K562 (cell line): ENCODE data around the gene SLC19A2. TPM values are rescaled to one million over a fixed set of nuclear protein-coding genes. Genes with fewer than 3 reads are reported as not detected.

Source experiments
- ATAC-seq: fragments of 200-7000 bp; cut with Tn5 transposase; 3 replicates; pipeline ENCODE4 v1.9.1; 2020; ENCODE audit warnings: moderate library complexity
- BruUV-seq: library from RNA; stranded (reverse); fragments of 400-500 nt; replicated peaks from 2 replicates; lab custom pipeline; 2021; lab: Mats Ljungman, UMichigan
- CTCF ChIA-PET: fragments of 300-600 bp; formaldehyde crosslinking; extraction: SDS; loops from one replicate; lab custom pipeline; 2021; ENCODE audit warnings: low intra/inter-chr PET ratio; lab: Yijun Ruan, JAX
- POLR2A ChIA-PET: fragments of 300-600, 350-650 bp; sonication (Branson Sonifier 250); formaldehyde crosslinking; extraction: SDS; loops from one replicate; lab custom pipeline; 2021; ENCODE audit warnings: antibody characterized with exemption, inconsistent platforms; lab: Yijun Ruan, JAX
- DNase-seq, 4 experiments: peaks; one replicate each; pipeline versions ENCODE4 v3.0.0 to v3.0.0-alpha.2; 2011 to 2018; ENCODE audit warnings: low spot score in 3 of 4, mixed read lengths in 3 of 4; ENCODE audit errors: extremely low read depth in 1 of 4
- FAIRE-seq: peaks from 2 replicates; lab custom pipeline; 2011; peaks lifted over from hg19 to GRCh38; lab: Jason Lieb, UNC
- H2AFZ ChIP-seq: 2 replicates; pipeline ENCODE4 v1.6.0; 2011; ENCODE audit warnings: low read depth, low read length, control low read depth, inconsistent platforms
- H3K27ac ChIP-seq: fragments of 200-600 bp; 3 replicates; pipeline ENCODE4 v1.8.0; 2011; ENCODE audit warnings: low read depth, mild to moderate bottlenecking, control low read depth, inconsistent platforms, low read length, moderate library complexity, mixed read lengths; ENCODE audit errors: extremely low read depth
- H3K27me3 ChIP-seq, 2 experiments: fragments of 300-600 bp in 1 of 2; 2 replicates in 1 of 2; 3 replicates in 1 of 2; pipeline versions ENCODE4 v1.6.0 to v1.8.0; 2011; ENCODE audit warnings: inconsistent platforms in 2 of 2, low read length in 2 of 2, mild to moderate bottlenecking in 1 of 2, mixed read lengths in 1 of 2, moderate library complexity in 1 of 2; ENCODE audit not compliant: control insufficient read depth in 2 of 2, insufficient read depth in 2 of 2
- H3K36me3 ChIP-seq: fragments of 300-600 bp; 3 replicates; pipeline ENCODE4 v1.8.0; 2011; ENCODE audit warnings: mild to moderate bottlenecking, low read length, inconsistent platforms; ENCODE audit not compliant: control insufficient read depth, insufficient read depth
- H3K4me1 ChIP-seq, 2 experiments: fragments of 200-600 bp in 1 of 2; replicated peaks in 1 of 2; 2 replicates in 1 of 2; 3 replicates in 1 of 2; pipeline versions ENCODE4 v1.5.1 to v1.8.0; 2011; ENCODE audit warnings: inconsistent platforms in 2 of 2, low read length in 2 of 2, mild to moderate bottlenecking in 1 of 2, mixed read lengths in 1 of 2, moderate library complexity in 1 of 2; ENCODE audit not compliant: control insufficient read depth in 2 of 2, insufficient read depth in 2 of 2
- H3K4me2 ChIP-seq: 2 replicates; pipeline ENCODE4 v1.6.1; 2011; ENCODE audit warnings: low read length, control low read depth, inconsistent platforms, mixed read lengths; ENCODE audit not compliant: insufficient read depth
- H3K4me3 ChIP-seq: fragments of 200-600 bp; sonication (generic), shearing (Covaris generic); 2 replicates; pipeline ENCODE4 v1.5.1; 2016; ENCODE audit warnings: control low read depth, inconsistent platforms
- H3K79me2 ChIP-seq: fragments of 200-600 bp; 3 replicates; pipeline ENCODE4 v1.8.0; 2011; ENCODE audit warnings: low read length, inconsistent platforms; ENCODE audit not compliant: control insufficient read depth, insufficient read depth
- H3K9ac ChIP-seq, 2 experiments: 2 replicates each; pipeline versions ENCODE4 v1.6.0 to v1.6.1; 2011; ENCODE audit warnings: low read depth in 2 of 2, low read length in 2 of 2, control low read depth in 1 of 2, inconsistent platforms in 1 of 2, mild to moderate bottlenecking in 1 of 2, mixed read lengths in 1 of 2; ENCODE audit not compliant: insufficient read depth in 1 of 2
- H3K9me1 ChIP-seq: one replicate; pipeline ENCODE4 v1.6.0; 2011; ENCODE audit warnings: inconsistent platforms, mild to moderate bottlenecking, low read length, moderate library complexity; ENCODE audit not compliant: control insufficient read depth, insufficient read depth
- H3K9me3 ChIP-seq: replicated peaks from 2 replicates; pipeline ENCODE4 v1.5.1; 2011; ENCODE audit warnings: low read depth, low read length, inconsistent platforms; ENCODE audit not compliant: control insufficient read depth, insufficient read depth
- H4K20me1 ChIP-seq: replicated peaks from 2 replicates; pipeline ENCODE4 v1.6.1; 2011; ENCODE audit warnings: low read length, inconsistent platforms, mixed read lengths; ENCODE audit not compliant: control insufficient read depth, insufficient read depth
- ARHGAP35 ChIP-seq: fragments of 450-650 bp; IDR thresholded peaks from 2 replicates; pipeline ENCODE4 v1.6.1; 2018; ENCODE audit not compliant: partially characterized antibody
- BACH1 ChIP-seq: fragments of 200-800 bp; sonication (Bioruptor generic); IDR thresholded peaks from 2 replicates; pipeline ENCODE4 v1.6.1; 2016; ENCODE audit warnings: missing genetic modification characterization, missing compliant biosample characterization
- CBX3 ChIP-seq, 2 experiments: IDR thresholded peaks; 1 replicate in 1 of 2; 2 replicates in 1 of 2; pipeline ENCODE4 v1.6.1; 2012; ENCODE audit warnings: inconsistent platforms in 2 of 2, low read length in 2 of 2, borderline replicate concordance in 1 of 2, control low read depth in 1 of 2
- ELF4 ChIP-seq: fragments of 450-650 bp; formaldehyde crosslinking; IDR thresholded peaks from 2 replicates; pipeline ENCODE4 v1.4.0; 2022; ENCODE audit warnings: missing genetic modification characterization
- FOXK2 ChIP-seq, 2 experiments: fragments of 450-650 bp; IDR thresholded peaks in 1 of 2; conservative IDR thresholded peaks in 1 of 2; 2 replicates each; pipeline ENCODE4 v1.6.1; 2016; ENCODE audit warnings: low read depth in 2 of 2, mild to moderate bottlenecking in 1 of 2
- IRF2 ChIP-seq: sonication (generic); formaldehyde crosslinking; IDR thresholded peaks from 2 replicates; pipeline ENCODE4 v1.8.1; 2022; ENCODE audit warnings: mild to moderate bottlenecking, missing genetic modification reagents
- MLLT1 ChIP-seq, 2 experiments: fragments of 450-650 bp; IDR thresholded peaks; 2 replicates each; pipeline ENCODE4 v1.6.1; 2016
- NCOA4 ChIP-seq: fragments of 450-650 bp; IDR thresholded peaks from 2 replicates; pipeline ENCODE4 v1.6.1; 2018; ENCODE audit warnings: mild to moderate bottlenecking; ENCODE audit not compliant: partially characterized antibody
- RBM25 ChIP-seq: fragments of 200-400 bp; formaldehyde crosslinking; IDR thresholded peaks from 2 replicates; pipeline ENCODE4 v1.6.1; 2018; ENCODE audit warnings: low read length, low read depth, moderate library complexity; ENCODE audit not compliant: severe bottlenecking
- RBM34 ChIP-seq: fragments of 200-400 bp; formaldehyde crosslinking; IDR thresholded peaks from 2 replicates; pipeline ENCODE4 v1.6.1; 2018; ENCODE audit warnings: low read length, borderline replicate concordance; ENCODE audit not compliant: insufficient read depth
- SP2 ChIP-seq: IDR thresholded peaks from 2 replicates; pipeline ENCODE4 v1.6.1; 2011; ENCODE audit warnings: mild to moderate bottlenecking, low read depth, low read length, moderate library complexity; ENCODE audit not compliant: poor library complexity, severe bottlenecking; ENCODE audit errors: extremely low read depth
- ZNF280A ChIP-seq: fragments of 450-650 bp; IDR thresholded peaks from 2 replicates; pipeline ENCODE4 v1.6.1; 2018; ENCODE audit warnings: mild to moderate bottlenecking, low read depth; ENCODE audit not compliant: partially characterized antibody
- WGBS: fragments of 100-300 bp; shearing (Covaris generic); methylation state at CpG from one replicate; pipeline ENCODE4 v1.1.6; 2016; ENCODE audit warnings: low coverage, mixed read lengths; ENCODE audit not compliant: insufficient coverage; ENCODE audit errors: missing lambda C conversion rate; 5-methylcytosine and 5-hydroxymethylcytosine counted together
- in situ Hi-C: fragments of 300-500 bp; cut with MboI; formaldehyde crosslinking; loops from 4 replicates; pipeline ENCODE4 v1.15.0; 2018; ENCODE audit warnings: inconsistent platforms, mixed read lengths
- intact Hi-C: fragments of 100-400 bp; cut with micrococcal nuclease; formaldehyde crosslinking; loops from 2 replicates; pipeline ENCODE4 v1.14.2; 2022
- polyA plus RNA-seq, 8 experiments: library from polyadenylated mRNA; depleted of rRNA in 4 of 8; stranded (reverse) in 5 of 8; unstranded in 3 of 8; fragments of >200 nt; fragmentation: Nextera tagmentation in 2 of 8; fragmentation: Illumina TruSeq in 1 of 8; extraction: Ambion mirVana in 2 of 8; extraction: Trizol in 1 of 8; gene quantifications; 2 replicates each; pipeline versions ENCODE4 v1.2.1 to v1.2.3, GENCODE V29; 2011 to 2014; ENCODE audit warnings: inconsistent platforms in 1 of 8, missing spikeins in 1 of 8
- total RNA-seq, 7 experiments: library from RNA; depleted of rRNA in 6 of 7; stranded (reverse); fragments of >200 nt in 6 of 7; fragmentation: Illumina TruSeq in 2 of 7; extraction: Trizol in 2 of 7; gene quantifications; 2 replicates each; pipeline versions ENCODE4 v1.2.1 to v1.2.3, GENCODE V29; 2011 to 2021; ENCODE audit warnings: low replicate concordance in 1 of 7
- TF ChIP-seq, protein P1 (sequence below), 2 experiments: IDR thresholded peaks; 2 replicates each; pipeline ENCODE4 v1.6.1; 2011; ENCODE audit warnings: borderline replicate concordance in 1 of 2, control low read depth in 1 of 2, low read depth in 1 of 2, low read length in 1 of 2, mild to moderate bottlenecking in 1 of 2, mixed read lengths in 1 of 2, moderate library complexity in 1 of 2; ENCODE audit not compliant: insufficient read depth in 1 of 2, insufficient read length in 1 of 2, poor library complexity in 1 of 2, severe bottlenecking in 1 of 2; ENCODE audit errors: extremely low read depth in 1 of 2

SLC19A2 gene
- total and polyA plus RNA-seq, 9 of the 15 experiments (the other 6 are each of a cell fraction or from before 2014, with no cell fraction given), result 7.4 to 42.8 (median 19.2) TPM

DNA sequence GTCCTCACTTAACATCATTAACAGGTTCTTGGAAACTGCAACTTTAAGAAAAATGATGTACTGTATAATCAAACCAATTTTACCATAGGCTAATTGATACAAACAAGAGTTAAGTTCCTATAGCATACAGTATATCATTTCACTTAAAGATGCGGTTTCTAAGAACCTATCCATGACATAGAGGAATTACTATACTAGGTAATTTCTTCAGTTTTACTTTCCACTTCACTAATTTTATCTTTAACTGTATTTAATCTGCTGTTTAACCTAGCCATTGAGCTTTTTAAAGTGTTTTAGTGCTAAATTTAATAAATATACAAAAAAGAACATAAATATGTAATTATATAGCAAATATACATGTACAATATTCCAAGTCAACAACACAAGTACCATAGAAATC is 28.3 kb downstream of the SLC19A2 start:
- intact Hi-C loops, result no loop called here
- ChIA-PET POLR2A (no interaction called here), CTCF (no interaction called here)
- H3K9me3 ChIP-seq, result peaks cover 4% of the 10 kb centered on the region; the same call in 1 of the 2 replicates
- no peak for DNase-seq
- no peaks in the 10 kb centered on the region for H3K27me3 ChIP-seq
- 13% methylated on average over 1 of the region's 1 CpG for WGBS
- no peak overlapping the region for H3K9ac ChIP-seq
- in situ Hi-C loops, result no loop called here
- peaks cover 0 to 4% of the 10 kb centered on the region in 2 experiments; a peak in 1 of 5 replicates for H3K4me1 ChIP-seq
- FAIRE-seq, result no peak
- H4K20me1 ChIP-seq, result no peaks in the 10 kb centered on the region
- H3K79me2 ChIP-seq, result no peaks in the 10 kb centered on the region
- no peak for ATAC-seq
- no peak for TF ChIP-seq ELF4 (CRISPR knock-in tag)
- no peak for TF ChIP-seq NCOA4
- no peak for TF ChIP-seq ARHGAP35
- TF ChIP-seq BACH1 (tag), result no peak
- TF ChIP-seq MLLT1 (IDR thresholded peaks at IDR 0.05), result no peak
- no peak for TF ChIP-seq IRF2 (CRISPR knock-in tag)
- TF ChIP-seq, protein P1, sequence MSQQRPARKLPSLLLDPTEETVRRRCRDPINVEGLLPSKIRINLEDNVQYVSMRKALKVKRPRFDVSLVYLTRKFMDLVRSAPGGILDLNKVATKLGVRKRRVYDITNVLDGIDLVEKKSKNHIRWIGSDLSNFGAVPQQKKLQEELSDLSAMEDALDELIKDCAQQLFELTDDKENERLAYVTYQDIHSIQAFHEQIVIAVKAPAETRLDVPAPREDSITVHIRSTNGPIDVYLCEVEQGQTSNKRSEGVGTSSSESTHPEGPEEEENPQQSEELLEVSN (IDR thresholded peaks at IDR 0.05; ENCODE audit: borderline replicate concordance in 1 of 2, extremely low read depth in 1 of 2, insufficient read depth in 1 of 2, insufficient read length in 1 of 2, low read depth in 1 of 2, low read length in 1 of 2, poor library complexity in 1 of 2, severe bottlenecking in 1 of 2), result no peak
- peak; percentile 86 for TF ChIP-seq RBM25
- no peak for TF ChIP-seq FOXK2 (conservative IDR thresholded peaks at IDR 0.05 in 1 of 2, IDR thresholded peaks at IDR 0.05 in 1 of 2; ENCODE audit: low read depth in 2 of 2)
- peak; percentile 46 for TF ChIP-seq ZNF280A
- TF ChIP-seq RBM34, result no peak
- no peak for TF ChIP-seq SP2
- TF ChIP-seq CBX3 (IDR thresholded peaks at IDR 0.05; ENCODE audit: borderline replicate concordance in 1 of 2, low read length in 2 of 2), result peak in 1 of 2 experiments; percentile 73; a peak in 2 of 3 replicates
- H3K4me3 ChIP-seq, result no peak overlapping the region
- H3K4me2 ChIP-seq, result no peak overlapping the region
- H3K9me1 ChIP-seq, result no peaks in the 10 kb centered on the region
- no peak overlapping the region for H2AFZ ChIP-seq
- H3K36me3 ChIP-seq, result no peaks in the 10 kb centered on the region
- BruUV-seq, result no TSS peak
- no peak overlapping the region for H3K27ac ChIP-seq
